Measurements from ENCODE around the gene LIMS1. TPM values are rescaled to one million over a fixed set of nuclear protein-coding genes. Genes with fewer than 3 reads are reported as not detected.

Gene LIMS1
- total and polyA plus RNA-seq, 3 experiments from 2014 or later: 59.4 to 80.6 (median 59.4) TPM

- H3K4me1 ChIP-seq (ENCODE audit: insufficient read depth, low read length): peaks cover 4% of the 10 kb centered on the region
- peaks cover 23 to 25% (median 25%) of the 10 kb centered on the region in 3 donors for H3K4me1 Mint-ChIP-seq
- H3K4me3 Mint-ChIP-seq: no peak overlapping the region
- ChIA-PET CTCF (interaction anchor here (1.4 to 4.7 kb wide), 2 partner anchors 13 to 32 kb away, joined by 3 to 78 read pairs; no protein-coding TSS in a partner anchor), POLR2A (no interaction called here)
- H3K4me3 ChIP-seq (ENCODE audit: low read length): no peak overlapping the region
- no peaks in the 10 kb centered on the region for H3K36me3 Mint-ChIP-seq
- H3K36me3 ChIP-seq (ENCODE audit: insufficient read depth, low read length): no peaks in the 10 kb centered on the region
- no peak for DNase-seq
- no peak overlapping the region for H3K27ac Mint-ChIP-seq
- no peaks in the 10 kb centered on the region for H3K27me3 Mint-ChIP-seq
- no peak overlapping the region for H3K27ac ChIP-seq (ENCODE audit: low read depth, low read length)
- H3K9me3 Mint-ChIP-seq: no peaks in the 10 kb centered on the region
- no peaks in the 10 kb centered on the region for H3K27me3 ChIP-seq (ENCODE audit: insufficient read depth, low read length, poor library complexity, severe bottlenecking)
- no peaks in the 10 kb centered on the region for H3K9me3 ChIP-seq (ENCODE audit: low read length)
These were observed 69.9 kb downstream of the LIMS1 start for GRCh38 chr2:108604196-108604595.

- DNase-seq: no peak
- Mint-ChIP-seq H3K4me1 (peaks cover 35 to 38% (median 38%) of the 10 kb centered on the region in 3 donors), H3K36me3 (peaks cover 0 to 2% (median 0%) of the 10 kb centered on the region in 3 donors), H3K27ac (peak overlapping the region in 4 of 8 donors; percentile 14 to 50 (median 20)), H3K4me3 (no peak overlapping the region), H3K9me3 (no peaks in the 10 kb centered on the region), H3K27me3 (no peaks in the 10 kb centered on the region)
- POLR2A ChIA-PET: interaction anchor here (0.6 kb wide), 1 partner anchor 23 kb away, joined by 3 read pairs; no protein-coding TSS in a partner anchor
- CTCF ChIA-PET: interaction anchor here (1.3 to 4.7 kb wide), 3 partner anchors 15 to 30 kb away, joined by 3 to 78 read pairs (median 6); no protein-coding TSS in a partner anchor
- H3K27me3 ChIP-seq (ENCODE audit: insufficient read depth, low read length, poor library complexity, severe bottlenecking): no peaks in the 10 kb centered on the region
- H3K4me1 ChIP-seq (ENCODE audit: insufficient read depth, low read length): peaks cover 13% of the 10 kb centered on the region
- H3K36me3 ChIP-seq (ENCODE audit: insufficient read depth, low read length): no peaks in the 10 kb centered on the region
- no peak overlapping the region for H3K4me3 ChIP-seq (ENCODE audit: low read length)
- no peak overlapping the region for H3K27ac ChIP-seq (ENCODE audit: low read depth, low read length)
- H3K9me3 ChIP-seq (ENCODE audit: low read length): no peaks in the 10 kb centered on the region
These were observed 71.7 kb downstream of the LIMS1 start for GRCh38 chr2:108605947-108606346.

- no peaks in the 10 kb centered on the region for H3K36me3 ChIP-seq (ENCODE audit: insufficient read depth, low read length)
- POLR2A ChIA-PET: interaction anchor here (0.6 kb wide), 1 partner anchor 34 kb away, joined by 3 read pairs; no protein-coding TSS in a partner anchor
- H3K27ac ChIP-seq (ENCODE audit: low read depth, low read length): no peak overlapping the region
- H3K9me3 ChIP-seq (ENCODE audit: low read length): no peaks in the 10 kb centered on the region
- H3K4me3 ChIP-seq (ENCODE audit: low read length): no peak overlapping the region
- peak in 3 of 5 donors; percentile 26 to 74 (median 38) for DNase-seq
- Mint-ChIP-seq H3K9me3 (no peaks in the 10 kb centered on the region), H3K27me3 (no peaks in the 10 kb centered on the region), H3K36me3 (peaks cover 0 to 2% (median 0%) of the 10 kb centered on the region in 3 donors), H3K4me3 (no peak overlapping the region), H3K27ac (no peak overlapping the region), H3K4me1 (peaks cover 51 to 54% (median 54%) of the 10 kb centered on the region in 3 donors)
- CTCF ChIA-PET: interaction anchor here (0.7 to 10.3 kb wide), 5 partner anchors 15 to 32 kb away, joined by 3 to 164 read pairs (median 3); no protein-coding TSS in a partner anchor
- H3K4me1 ChIP-seq (ENCODE audit: insufficient read depth, low read length): peaks cover 23% of the 10 kb centered on the region
- no peaks in the 10 kb centered on the region for H3K27me3 ChIP-seq (ENCODE audit: insufficient read depth, low read length, poor library complexity, severe bottlenecking)
These were observed 73.5 kb downstream of the LIMS1 start for GRCh38 chr2:108607706-108608301.

- CTCF ChIA-PET: interaction anchor here (1.5 to 10.3 kb wide), 2 partner anchors 10 to 24 kb away, joined by 9 to 164 read pairs; no protein-coding TSS in a partner anchor
- Mint-ChIP-seq H3K9me3 (no peaks in the 10 kb centered on the region), H3K27ac (peak overlapping the region; percentile 73 to 98 (median 88)), H3K27me3 (no peaks in the 10 kb centered on the region), H3K4me1 (peaks cover 72 to 80% (median 80%) of the 10 kb centered on the region in 3 donors), H3K36me3 (peaks cover 0 to 5% (median 0%) of the 10 kb centered on the region in 3 donors), H3K4me3 (peak overlapping the region in 6 of 7 donors; percentile 51 to 78 (median 74))
- Histone ChIP-seq H3K4me3 (ENCODE audit: low read length) (no peak overlapping the region), H3K27me3 (ENCODE audit: insufficient read depth, low read length, poor library complexity, severe bottlenecking) (no peaks in the 10 kb centered on the region), H3K9me3 (ENCODE audit: low read length) (no peaks in the 10 kb centered on the region), H3K4me1 (ENCODE audit: insufficient read depth, low read length) (peaks cover 54% of the 10 kb centered on the region), H3K36me3 (ENCODE audit: insufficient read depth, low read length) (no peaks in the 10 kb centered on the region), H3K27ac (ENCODE audit: low read depth, low read length) (peak overlapping the region; percentile 7)
- no peak for DNase-seq
- POLR2A ChIA-PET: interaction anchor here (0.7 kb wide), 1 partner anchor 18 kb away, joined by 3 read pairs; no protein-coding TSS in a partner anchor
These were observed 76.8 kb downstream of the LIMS1 start for GRCh38 chr2:108611021-108611420.

- CTCF ChIA-PET: interaction anchor here (1.6 to 10.3 kb wide), 2 partner anchors 9 to 23 kb away, joined by 8 to 164 read pairs; no protein-coding TSS in a partner anchor
- Mint-ChIP-seq H3K36me3 (peaks cover 0 to 5% (median 0%) of the 10 kb centered on the region in 3 donors), H3K4me1 (peaks cover 73 to 88% (median 84%) of the 10 kb centered on the region in 3 donors), H3K4me3 (peak overlapping the region; percentile 77 to 86 (median 81)), H3K9me3 (no peaks in the 10 kb centered on the region), H3K27me3 (no peaks in the 10 kb centered on the region), H3K27ac (peak overlapping the region; percentile 88 to 98 (median 96))
- H3K27ac ChIP-seq (ENCODE audit: low read depth, low read length): peak overlapping the region; percentile 75
- peaks cover 64% of the 10 kb centered on the region for H3K4me1 ChIP-seq (ENCODE audit: insufficient read depth, low read length)
- peak in 2 of 5 donors; percentile 45 to 70 for DNase-seq
- POLR2A ChIA-PET: interaction anchor here (1.0 to 2.1 kb wide), 4 partner anchors 9 to 420 kb away, joined by 3 to 13 read pairs (median 4); no protein-coding TSS in a partner anchor
- H3K36me3 ChIP-seq (ENCODE audit: insufficient read depth, low read length): no peaks in the 10 kb centered on the region
- peak overlapping the region; percentile 4 for H3K4me3 ChIP-seq (ENCODE audit: low read length)
- no peaks in the 10 kb centered on the region for H3K27me3 ChIP-seq (ENCODE audit: insufficient read depth, low read length, poor library complexity, severe bottlenecking)
- H3K9me3 ChIP-seq (ENCODE audit: low read length): no peaks in the 10 kb centered on the region
These were observed 77.9 kb downstream of the LIMS1 start for GRCh38 chr2:108612153-108612513.

DNA sequence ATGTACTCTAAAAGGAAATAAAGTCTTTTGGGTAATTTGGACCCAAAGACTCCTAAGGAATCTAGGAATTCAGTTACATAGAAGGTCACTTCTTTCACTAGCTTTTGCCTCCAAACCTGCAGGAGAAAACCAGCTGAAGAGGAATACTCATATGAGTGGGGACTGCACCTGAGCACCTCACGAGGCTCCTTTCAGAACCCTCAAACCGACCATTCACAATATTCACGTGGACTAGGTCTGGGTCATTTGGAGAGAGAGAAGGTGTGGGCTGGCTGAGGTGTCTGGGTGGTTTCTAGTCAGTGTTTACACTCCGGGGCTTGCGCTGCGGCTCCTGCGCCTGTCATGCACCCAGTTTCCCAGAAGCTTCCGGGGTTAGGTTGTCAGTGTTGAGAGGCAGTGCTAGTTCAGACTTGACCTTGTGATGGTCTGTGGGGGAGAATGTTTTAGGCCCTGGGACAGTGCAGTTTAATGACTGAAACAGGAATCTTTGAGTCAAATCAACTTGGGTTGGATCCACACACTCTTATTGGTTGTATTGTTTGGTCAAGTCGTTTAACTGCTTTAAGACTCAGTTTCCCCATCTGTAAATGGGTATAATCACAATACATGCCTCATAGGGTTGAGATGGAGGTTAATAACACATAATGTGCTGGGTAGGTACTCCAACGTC, 78.4 kb downstream of the LIMS1 start:
- no peaks in the 10 kb centered on the region for H3K27me3 Mint-ChIP-seq
- peak overlapping the region; percentile 4 for H3K4me3 ChIP-seq (ENCODE audit: low read length)
- H3K4me1 Mint-ChIP-seq: peaks cover 76 to 91% (median 86%) of the 10 kb centered on the region in 3 donors

DNA sequence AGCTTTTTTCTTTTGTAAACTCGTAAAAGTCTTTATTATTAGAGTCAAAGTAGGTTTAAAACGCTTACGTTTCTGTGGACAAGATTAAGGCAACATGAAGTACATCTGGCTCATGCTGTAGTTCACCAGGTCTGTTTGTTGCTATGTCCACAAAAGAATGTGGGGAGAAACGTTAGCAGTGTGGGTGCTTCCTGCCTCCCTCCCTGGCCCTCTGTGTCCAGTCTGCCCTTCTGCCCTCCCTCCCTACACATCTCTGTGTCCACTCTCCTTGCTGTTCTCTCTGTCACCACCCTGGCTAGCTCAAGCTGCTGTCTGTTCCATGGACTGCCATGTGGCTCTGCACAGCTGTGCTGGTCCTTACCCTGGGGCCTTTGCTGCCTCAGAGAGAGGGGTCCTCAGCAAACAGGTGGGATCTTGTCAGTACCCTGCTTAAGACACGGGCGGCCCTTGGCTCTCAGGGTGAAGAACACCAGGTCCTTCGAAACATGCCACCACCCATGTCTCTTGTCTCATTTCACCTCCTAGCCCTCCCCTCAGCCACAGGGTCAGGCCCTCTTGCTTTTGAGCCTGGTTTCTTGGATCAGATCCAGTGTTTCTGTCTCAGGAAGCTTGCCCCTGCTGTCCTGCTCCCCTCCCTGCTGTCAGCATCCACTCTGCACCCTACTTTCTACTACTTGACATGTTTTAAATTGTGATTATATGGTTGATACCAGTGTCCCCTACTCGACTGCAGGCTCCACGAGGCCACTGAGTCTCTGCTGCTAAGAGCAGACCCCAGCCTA, 79.2 kb downstream of the LIMS1 start:
- DNase-seq: no peak
- Histone ChIP-seq H3K27ac (ENCODE audit: low read depth, low read length) (peak overlapping the region; percentile 75), H3K36me3 (ENCODE audit: insufficient read depth, low read length) (no peaks in the 10 kb centered on the region), H3K9me3 (ENCODE audit: low read length) (no peaks in the 10 kb centered on the region), H3K27me3 (ENCODE audit: insufficient read depth, low read length, poor library complexity, severe bottlenecking) (no peaks in the 10 kb centered on the region), H3K4me1 (ENCODE audit: insufficient read depth, low read length) (peaks cover 77% of the 10 kb centered on the region), H3K4me3 (ENCODE audit: low read length) (no peak overlapping the region)
- CTCF ChIA-PET: interaction anchor here (1.6 to 10.3 kb wide), 2 partner anchors 8 to 21 kb away, joined by 8 to 164 read pairs; no protein-coding TSS in a partner anchor
- H3K9me3 Mint-ChIP-seq: no peaks in the 10 kb centered on the region
- peaks cover 79 to 93% (median 88%) of the 10 kb centered on the region in 3 donors for H3K4me1 Mint-ChIP-seq
- H3K36me3 Mint-ChIP-seq: peaks cover 0 to 5% (median 0%) of the 10 kb centered on the region in 3 donors
- POLR2A ChIA-PET: interaction anchor here (0.5 to 2.1 kb wide), 5 partner anchors 7 to 418 kb away, joined by 3 to 13 read pairs (median 3); no protein-coding TSS in a partner anchor
- H3K4me3 Mint-ChIP-seq: peak overlapping the region in 6 of 7 donors; percentile 29 to 87 (median 42)
- H3K27me3 Mint-ChIP-seq: no peaks in the 10 kb centered on the region
- peak overlapping the region; percentile 64 to 98 (median 91) for H3K27ac Mint-ChIP-seq

More for the DNA sequence above, 78.4 kb downstream of the LIMS1 start:
- peak in 4 of 5 donors; percentile 17 to 82 (median 41) for DNase-seq
- POLR2A ChIA-PET: interaction anchor here (0.5 to 2.1 kb wide), 5 partner anchors 8 to 419 kb away, joined by 3 to 13 read pairs (median 3); no protein-coding TSS in a partner anchor
- peak overlapping the region; percentile 77 to 86 (median 81) for H3K4me3 Mint-ChIP-seq
- Histone ChIP-seq H3K36me3 (ENCODE audit: insufficient read depth, low read length) (no peaks in the 10 kb centered on the region), H3K27me3 (ENCODE audit: insufficient read depth, low read length, poor library complexity, severe bottlenecking) (no peaks in the 10 kb centered on the region), H3K9me3 (ENCODE audit: low read length) (no peaks in the 10 kb centered on the region), H3K27ac (ENCODE audit: low read depth, low read length) (peak overlapping the region; percentile 75), H3K4me1 (ENCODE audit: insufficient read depth, low read length) (peaks cover 69% of the 10 kb centered on the region)
- no peaks in the 10 kb centered on the region for H3K9me3 Mint-ChIP-seq
- peak overlapping the region; percentile 88 to 98 (median 96) for H3K27ac Mint-ChIP-seq
- peaks cover 0 to 5% (median 0%) of the 10 kb centered on the region in 3 donors for H3K36me3 Mint-ChIP-seq
- CTCF ChIA-PET: interaction anchor here (1.6 to 10.3 kb wide), 2 partner anchors 9 to 22 kb away, joined by 8 to 164 read pairs; no protein-coding TSS in a partner anchor

Measured in CD8-positive, alpha-beta memory T cell (primary cell).